Fibroblast of lung (primary cell): ENCODE measurements around the gene C11orf71.

ENCODE experiments used
- EZH2 ChIP-seq: IDR thresholded peaks from 2 replicates; pipeline ENCODE4 v1.5.1; 2012; ENCODE audit warnings: low read length, control low read depth, mild to moderate bottlenecking; ENCODE audit errors: missing control alignments
- TF ChIP-seq, protein P1 (sequence below), 2 donors: IDR thresholded peaks in 1 of 2; conservative IDR thresholded peaks in 1 of 2; 1 replicate in 1 of 2; 2 replicates in 1 of 2; pipeline ENCODE4 v1.5.1; 2011 to 2012; ENCODE audit warnings: low read length in 2 of 2, control low read depth in 1 of 2, inconsistent platforms in 1 of 2, low read depth in 1 of 2, mild to moderate bottlenecking in 1 of 2

DNA sequence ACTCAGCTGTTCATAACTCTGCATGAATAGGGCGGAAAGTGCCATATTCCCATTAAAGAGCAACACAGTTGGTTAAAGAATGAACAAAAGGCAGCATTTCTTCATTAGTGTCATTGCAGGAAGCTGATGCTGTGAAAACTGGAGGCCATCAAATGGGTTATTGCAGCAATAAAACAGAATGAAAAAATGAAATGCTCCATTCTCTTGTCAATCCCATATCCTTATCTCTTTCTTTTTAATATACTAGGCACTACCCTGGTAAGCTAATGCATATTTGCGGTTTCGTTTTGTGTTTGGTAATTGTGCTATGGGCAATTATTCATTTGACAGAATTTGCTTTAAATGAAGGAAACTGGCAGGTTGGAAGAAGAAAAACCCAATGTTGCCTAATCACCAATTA lies 25.3 kb downstream of the C11orf71 start:
- TF ChIP-seq EZH2: no peak
- TF ChIP-seq, protein P1, sequence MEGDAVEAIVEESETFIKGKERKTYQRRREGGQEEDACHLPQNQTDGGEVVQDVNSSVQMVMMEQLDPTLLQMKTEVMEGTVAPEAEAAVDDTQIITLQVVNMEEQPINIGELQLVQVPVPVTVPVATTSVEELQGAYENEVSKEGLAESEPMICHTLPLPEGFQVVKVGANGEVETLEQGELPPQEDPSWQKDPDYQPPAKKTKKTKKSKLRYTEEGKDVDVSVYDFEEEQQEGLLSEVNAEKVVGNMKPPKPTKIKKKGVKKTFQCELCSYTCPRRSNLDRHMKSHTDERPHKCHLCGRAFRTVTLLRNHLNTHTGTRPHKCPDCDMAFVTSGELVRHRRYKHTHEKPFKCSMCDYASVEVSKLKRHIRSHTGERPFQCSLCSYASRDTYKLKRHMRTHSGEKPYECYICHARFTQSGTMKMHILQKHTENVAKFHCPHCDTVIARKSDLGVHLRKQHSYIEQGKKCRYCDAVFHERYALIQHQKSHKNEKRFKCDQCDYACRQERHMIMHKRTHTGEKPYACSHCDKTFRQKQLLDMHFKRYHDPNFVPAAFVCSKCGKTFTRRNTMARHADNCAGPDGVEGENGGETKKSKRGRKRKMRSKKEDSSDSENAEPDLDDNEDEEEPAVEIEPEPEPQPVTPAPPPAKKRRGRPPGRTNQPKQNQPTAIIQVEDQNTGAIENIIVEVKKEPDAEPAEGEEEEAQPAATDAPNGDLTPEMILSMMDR (conservative IDR thresholded peaks at IDR 0.05 in 1 of 2, IDR thresholded peaks at IDR 0.05 in 1 of 2; ENCODE audit: low read depth in 1 of 2, low read length in 2 of 2): no peak
